Activated naive CD8-positive, alpha-beta T cell (primary cell): ENCODE measurements around the gene WDR55.
A peak's percentile ranks its signal among the peaks of the same experiment; 100 is the strongest.
"Not testable (repeated sequence)": the region's sequence is repeated elsewhere in the genome, so short reads cannot be mapped to it uniquely, and the experiment has no call there.

ENCODE experiments used
- H3K27ac Mint-ChIP-seq: one replicate; pipeline ENCODE4 v1.8.0; 2021; ENCODE audit warnings: mixed read lengths
- H3K27me3 Mint-ChIP-seq: one replicate; pipeline ENCODE4 v1.8.0; 2021; ENCODE audit warnings: mixed read lengths
- H3K36me3 Mint-ChIP-seq: one replicate; pipeline ENCODE4 v1.8.0; 2021; ENCODE audit warnings: mixed read lengths
- H3K4me1 Mint-ChIP-seq: one replicate; pipeline ENCODE4 v1.8.0; 2021; ENCODE audit warnings: low read depth, mixed read lengths
- H3K4me3 Mint-ChIP-seq: one replicate; pipeline ENCODE4 v1.8.0; 2021; ENCODE audit warnings: mild to moderate bottlenecking, mixed read lengths
- H3K9me3 Mint-ChIP-seq: one replicate; pipeline ENCODE4 v1.8.0; 2021; ENCODE audit warnings: low read depth, mixed read lengths

Gene WDR55

DNA sequence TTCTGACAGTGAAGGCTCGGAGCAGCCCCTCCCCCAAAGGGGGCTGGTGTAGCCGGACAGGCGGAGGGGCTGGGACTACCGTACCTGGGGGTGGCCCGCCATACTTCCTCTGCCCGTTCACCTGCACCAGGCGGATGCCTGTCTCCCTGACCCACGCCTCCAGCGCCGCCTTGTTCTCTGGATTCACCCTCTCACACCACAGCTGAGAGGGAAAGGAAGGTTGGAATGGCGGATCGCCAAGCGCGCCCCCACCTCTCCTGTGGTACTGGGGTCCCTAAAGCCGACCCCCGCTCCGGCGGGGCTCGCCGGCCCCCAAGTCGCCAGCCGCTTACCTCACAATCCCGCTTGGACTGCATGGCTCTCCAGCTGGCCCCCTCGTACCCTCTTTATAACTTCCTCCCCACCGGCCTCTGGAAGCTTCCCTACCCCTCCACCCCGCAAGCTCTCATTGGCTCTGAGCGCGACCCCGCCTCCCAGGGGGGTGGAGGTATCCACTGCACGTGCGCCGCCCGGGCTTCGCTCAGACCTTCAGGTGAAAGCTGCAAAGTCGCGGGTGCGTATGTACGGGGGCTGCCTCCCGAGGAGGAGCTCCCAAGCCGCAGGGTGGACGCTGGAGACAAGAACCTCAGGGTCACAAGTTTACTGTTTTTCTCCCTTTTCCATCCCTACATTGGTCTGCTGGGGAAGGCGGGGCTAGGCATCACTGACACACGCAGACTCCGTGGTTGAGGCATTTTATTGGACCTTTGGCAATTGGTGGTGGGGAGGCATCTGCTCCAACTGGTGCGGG lies 8.7 kb downstream of the WDR55 start, which contains the start of gene DND1:
DND1 (minus strand) TSS at position 390 of the 790 bp plus-strand sequence; CDS start at position 356, 34 bp downstream.
- Mint-ChIP-seq H3K36me3 (peaks cover 6% of the 10 kb centered on the region), H3K27ac (no peak within 1 kb of the TSS), H3K4me1 (peaks cover 4% of the 10 kb centered on the region), H3K9me3 (no peaks in the 10 kb centered on the region), H3K4me3 (no peak within 1 kb of the TSS), H3K27me3 (no peaks in the 10 kb centered on the region)

- Mint-ChIP-seq H3K36me3 (peaks cover 6% of the 10 kb centered on the region), H3K9me3 (no peaks in the 10 kb centered on the region), H3K27me3 (no peaks in the 10 kb centered on the region), H3K4me3 (no peak overlapping the region), H3K27ac (no peak overlapping the region), H3K4me1 (peaks cover 4% of the 10 kb centered on the region)
Measured at GRCh38 chr5:140674211-140674610, 9.5 kb downstream of the WDR55 start.

- Mint-ChIP-seq H3K4me1 (peaks cover 4% of the 10 kb centered on the region), H3K27ac (no peak overlapping the region), H3K27me3 (no peaks in the 10 kb centered on the region), H3K36me3 (peaks cover 6% of the 10 kb centered on the region), H3K4me3 (no peak overlapping the region), H3K9me3 (no peaks in the 10 kb centered on the region)
Measured at GRCh38 chr5:140674629-140675028, 9.9 kb downstream of the WDR55 start.

DNA sequence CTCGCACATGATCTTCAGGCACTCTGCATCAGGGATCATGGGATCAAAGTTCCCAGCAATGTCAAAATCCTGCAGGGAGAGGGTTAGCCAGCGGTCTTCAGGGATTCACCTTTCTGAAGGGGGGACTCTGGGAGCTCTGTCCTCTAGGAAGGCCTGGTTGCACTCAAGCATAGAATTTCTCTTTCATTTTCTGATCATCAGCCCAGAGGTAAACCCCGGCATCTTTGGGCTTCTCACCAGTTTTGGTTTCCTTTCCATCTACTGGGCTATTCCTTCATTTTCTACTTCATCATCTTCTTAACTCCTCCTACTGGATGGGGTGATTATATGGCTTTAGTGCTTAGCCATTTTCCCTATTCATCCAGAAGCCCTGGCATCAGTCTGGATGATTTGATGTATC lies 13.2 kb downstream of the WDR55 start:
- no peaks in the 10 kb centered on the region for H3K27me3 Mint-ChIP-seq
- peaks cover 8% of the 10 kb centered on the region for H3K36me3 Mint-ChIP-seq
- H3K27ac Mint-ChIP-seq: peak overlapping the region; percentile 68
- H3K9me3 Mint-ChIP-seq: no peaks in the 10 kb centered on the region
- H3K4me3 Mint-ChIP-seq: no peak overlapping the region
- H3K4me1 Mint-ChIP-seq: peaks cover 4% of the 10 kb centered on the region

DNA sequence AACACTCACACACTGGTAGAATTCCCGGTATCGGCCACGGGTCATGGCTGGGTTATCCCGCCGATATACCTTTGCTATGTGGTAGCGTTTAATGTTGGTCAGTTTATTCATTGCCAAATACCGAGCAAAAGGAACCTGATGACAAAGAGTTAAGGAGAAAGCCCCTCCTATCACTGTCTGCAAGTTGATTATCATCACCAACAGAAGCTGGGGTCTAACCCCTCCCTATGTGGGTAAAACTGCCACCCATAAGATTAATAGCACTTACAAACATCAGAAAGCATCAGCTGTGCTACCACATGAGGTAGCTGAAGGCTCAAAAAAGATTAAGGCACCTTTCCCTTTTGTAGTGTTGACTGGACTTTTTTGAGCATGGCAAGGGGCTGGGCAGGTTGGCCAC lies 14.3 kb downstream of the WDR55 start:
- no peaks in the 10 kb centered on the region for H3K27me3 Mint-ChIP-seq
- H3K36me3 Mint-ChIP-seq: peaks cover 9% of the 10 kb centered on the region
- no peaks in the 10 kb centered on the region for H3K9me3 Mint-ChIP-seq
- H3K4me3 Mint-ChIP-seq: no peak overlapping the region
- no peak overlapping the region for H3K27ac Mint-ChIP-seq
- peaks cover 4% of the 10 kb centered on the region for H3K4me1 Mint-ChIP-seq

- H3K4me3 Mint-ChIP-seq: peak overlapping the region; percentile 100
- no peaks in the 10 kb centered on the region for H3K9me3 Mint-ChIP-seq
- peaks cover 44% of the 10 kb centered on the region for H3K4me1 Mint-ChIP-seq
- peak overlapping the region; percentile 99 for H3K27ac Mint-ChIP-seq
- H3K36me3 Mint-ChIP-seq: peaks cover 4% of the 10 kb centered on the region
- no peaks in the 10 kb centered on the region for H3K27me3 Mint-ChIP-seq
Measured at GRCh38 chr5:140690376-140690932, 25.8 kb downstream of the WDR55 start.

- peak within 1 kb of the TSS; percentile 99 for H3K27ac Mint-ChIP-seq
- H3K9me3 Mint-ChIP-seq: no peaks in the 10 kb centered on the region
- peaks cover 4% of the 10 kb centered on the region for H3K36me3 Mint-ChIP-seq
- H3K4me1 Mint-ChIP-seq: peaks cover 44% of the 10 kb centered on the region
- no peaks in the 10 kb centered on the region for H3K27me3 Mint-ChIP-seq
- H3K4me3 Mint-ChIP-seq: peak within 1 kb of the TSS; percentile 100
Measured at GRCh38 chr5:140690941-140691924, 26.5 kb downstream of the WDR55 start, which contains the start of the genes HARS1 and HARS2. HARS1 (minus strand) TSS chr5:140691370; CDS start chr5:140691304, 66 bp downstream. HARS2 (plus strand) TSS chr5:140691455; CDS start chr5:140691649, 194 bp downstream.

GRCh38 chr5:140694276-140694675 lies 29.6 kb downstream of the WDR55 start:
- H3K27ac Mint-ChIP-seq: no peak overlapping the region
- H3K4me3 Mint-ChIP-seq: no peak overlapping the region
- H3K27me3 Mint-ChIP-seq: no peaks in the 10 kb centered on the region
- H3K36me3 Mint-ChIP-seq: peaks cover 10% of the 10 kb centered on the region
- peaks cover 30% of the 10 kb centered on the region for H3K4me1 Mint-ChIP-seq
- H3K9me3 Mint-ChIP-seq: no peaks in the 10 kb centered on the region

GRCh38 chr5:140696891-140697492 lies 32.3 kb downstream of the WDR55 start:
- Mint-ChIP-seq H3K9me3 (no peaks in the 10 kb centered on the region), H3K4me3 (no peak overlapping the region), H3K4me1 (peaks cover 30% of the 10 kb centered on the region), H3K27me3 (no peaks in the 10 kb centered on the region), H3K36me3 (peaks cover 13% of the 10 kb centered on the region), H3K27ac (no peak overlapping the region)

- Mint-ChIP-seq H3K4me3 (peak within 1 kb of the TSS; percentile 96), H3K4me1 (peaks cover 25% of the 10 kb centered on the region), H3K36me3 (peaks cover 16% of the 10 kb centered on the region), H3K27ac (peak within 1 kb of the TSS; percentile 87), H3K27me3 (no peaks in the 10 kb centered on the region), H3K9me3 (no peaks in the 10 kb centered on the region)
Measured at GRCh38 chr5:140700177-140701144, 35.8 kb downstream of the WDR55 start, which contains the start of gene ZMAT2. ZMAT2 (plus strand) TSS chr5:140700447; CDS start chr5:140700461, 14 bp downstream.

DNA sequence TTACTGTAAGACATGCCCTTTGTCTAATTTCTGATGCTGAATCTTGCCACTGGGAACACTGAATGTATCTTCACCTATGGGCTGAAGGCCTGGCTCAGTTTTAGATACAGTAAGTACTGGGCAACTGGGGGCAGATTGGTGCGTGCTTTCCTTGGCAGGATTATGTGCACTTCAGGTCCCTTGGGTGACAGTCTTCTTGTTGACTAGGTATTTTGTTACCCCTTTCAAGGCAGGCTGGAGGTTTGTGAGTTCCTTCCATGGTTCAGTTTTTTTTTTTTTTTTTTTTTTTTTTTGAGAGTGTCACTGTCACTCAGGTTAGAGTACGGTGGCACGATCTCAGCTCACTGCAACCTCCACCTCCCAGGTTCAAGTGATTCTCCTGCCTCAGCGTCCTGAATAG lies 43.1 kb downstream of the WDR55 start:
- peaks cover 7% of the 10 kb centered on the region for H3K36me3 Mint-ChIP-seq
- peak overlapping the region; percentile 52 for H3K27ac Mint-ChIP-seq
- no peak overlapping the region for H3K4me3 Mint-ChIP-seq
- peaks cover 16% of the 10 kb centered on the region for H3K4me1 Mint-ChIP-seq
- H3K27me3 Mint-ChIP-seq: no peaks in the 10 kb centered on the region
- no peaks in the 10 kb centered on the region for H3K9me3 Mint-ChIP-seq

GRCh38 chr5:140708787-140709186 lies 44.1 kb downstream of the WDR55 start:
- not testable (repeated sequence) for H3K27me3 Mint-ChIP-seq, H3K9me3 Mint-ChIP-seq, H3K36me3 Mint-ChIP-seq, H3K4me3 Mint-ChIP-seq
- Mint-ChIP-seq H3K4me1 (peaks cover 19% of the 10 kb centered on the region), H3K27ac (peak overlapping the region; percentile 46)

GRCh38 chr5:140710899-140711552 lies 46.3 kb downstream of the WDR55 start:
- peaks cover 19% of the 10 kb centered on the region for H3K4me1 Mint-ChIP-seq
- peak overlapping the region; percentile 98 for H3K4me3 Mint-ChIP-seq
- H3K36me3 Mint-ChIP-seq: peaks cover 3% of the 10 kb centered on the region
- no peaks in the 10 kb centered on the region for H3K9me3 Mint-ChIP-seq
- no peaks in the 10 kb centered on the region for H3K27me3 Mint-ChIP-seq
- H3K27ac Mint-ChIP-seq: peak overlapping the region; percentile 95
